HG02870 (cell line): Measurements from ENCODE around the gene LEMD1.

Experiments
- ATAC-seq: cut with Tn5 transposase; IDR thresholded peaks from one replicate; pipeline ENCODE4 v1.9.1; 2021; ENCODE audit warnings: mild to moderate bottlenecking, moderate library complexity; ENCODE audit not compliant: unreplicated experiment

LEMD1 gene, protein sequence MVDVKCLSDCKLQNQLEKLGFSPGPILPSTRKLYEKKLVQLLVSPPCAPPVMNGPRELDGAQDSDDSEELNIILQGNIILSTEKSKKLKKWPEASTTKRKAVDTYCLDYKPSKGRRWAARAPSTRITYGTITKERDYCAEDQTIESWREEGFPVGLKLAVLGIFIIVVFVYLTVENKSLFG

GRCh38 chr1:205421798-205422197, at the start of gene LEMD1:
TSS of gene LEMD1 (minus strand) at chr1:205422056. CDS start at chr1:205420536, 1,520 bp downstream.
- no peak for ATAC-seq

DNA sequence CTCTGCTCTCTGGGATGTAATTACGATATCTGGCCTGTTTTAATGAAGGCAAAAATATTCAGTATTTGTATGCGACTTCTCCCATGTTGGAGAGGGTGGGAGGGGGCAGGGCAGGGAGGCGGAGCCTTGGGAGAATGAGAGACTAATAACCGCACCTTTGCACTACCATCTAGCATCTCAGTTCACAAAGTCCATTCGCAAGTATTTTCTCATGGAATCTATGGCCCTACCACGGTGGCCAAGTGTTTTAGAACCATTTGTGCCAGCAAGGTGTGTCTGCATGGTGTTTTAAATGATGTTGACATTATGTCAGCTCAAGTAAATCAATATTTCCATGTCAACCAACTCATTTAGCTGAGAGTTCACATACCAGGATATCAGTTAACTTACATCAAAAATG, 48.3 kb upstream of the LEMD1 start:
- no peak for ATAC-seq

GRCh38 chr1:205466595-205467220, 44.9 kb upstream of the LEMD1 start:
- ATAC-seq: no peak

- no peak for ATAC-seq
Observed at GRCh38 chr1:205465392-205465791, 43.5 kb upstream of the LEMD1 start.

GRCh38 chr1:205458777-205459566, 37.1 kb upstream of the LEMD1 start:
- ATAC-seq: no peak

DNA sequence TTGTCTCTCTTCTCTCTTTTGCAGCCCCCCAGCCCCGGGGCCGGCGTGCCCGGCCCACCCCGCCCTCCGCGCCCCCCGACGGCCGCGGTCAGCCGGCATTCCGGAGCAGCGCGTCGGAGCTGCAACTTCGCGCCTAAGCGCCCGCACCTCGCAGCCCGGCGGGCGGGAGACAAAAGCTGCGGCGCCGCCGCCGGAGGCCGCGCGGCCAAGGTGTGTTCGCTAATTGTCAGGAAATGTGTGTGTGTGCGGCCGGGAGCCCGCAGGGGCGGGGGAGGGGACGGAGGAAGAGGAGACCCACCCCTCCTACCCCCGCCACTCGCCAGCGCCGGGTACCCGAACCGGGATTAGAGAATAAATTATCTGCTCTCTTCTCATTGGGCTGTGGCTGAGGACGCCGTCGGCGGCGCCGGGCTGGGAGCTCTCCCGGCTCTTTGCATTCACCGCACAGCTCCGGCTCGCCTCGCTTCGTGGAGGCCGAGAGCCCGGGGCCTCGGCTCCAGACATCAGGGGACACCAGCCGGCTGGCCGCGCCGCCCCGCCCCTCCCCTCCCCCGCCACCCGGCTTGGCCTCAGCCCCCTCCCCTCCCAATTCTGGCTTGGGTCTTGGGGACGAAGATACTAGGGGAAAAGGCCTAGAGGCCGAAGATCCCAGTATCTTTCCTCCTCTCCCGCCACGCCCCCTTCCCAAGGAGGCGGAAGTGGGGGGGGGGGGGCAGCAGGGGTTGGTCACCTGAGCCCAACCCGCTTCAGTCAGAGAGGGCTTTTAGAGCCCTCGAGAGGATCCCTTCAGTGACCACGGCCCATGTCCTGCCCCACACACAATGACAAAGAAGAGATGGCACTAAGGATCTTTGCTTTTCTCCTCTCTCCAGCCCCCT, 35.3 kb upstream of the LEMD1 start:
- ATAC-seq: no peak

DNA sequence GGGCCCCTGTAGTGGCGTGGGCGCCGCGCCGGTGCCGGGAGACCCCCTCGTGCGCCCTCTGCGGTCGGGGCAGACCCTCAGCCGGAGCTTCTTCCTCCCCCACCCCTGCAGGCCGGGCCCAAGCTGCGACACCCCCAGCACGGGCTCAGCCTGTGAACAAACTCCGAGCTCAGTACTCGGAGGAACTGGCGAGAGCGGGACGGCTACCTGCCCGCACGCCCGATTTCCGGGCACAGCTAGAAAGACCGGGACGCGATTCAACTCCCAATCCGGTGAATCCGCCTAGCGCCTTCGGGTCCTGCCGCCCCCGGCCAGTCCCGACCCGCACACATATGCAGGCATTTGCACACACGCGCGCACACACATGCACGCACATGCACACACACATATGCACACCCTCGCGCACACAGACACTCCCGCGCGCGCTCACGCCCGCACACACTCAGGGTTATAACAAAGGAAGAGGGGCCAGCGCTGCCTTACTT, 34.6 kb upstream of the LEMD1 start:
- ATAC-seq: no peak

DNA sequence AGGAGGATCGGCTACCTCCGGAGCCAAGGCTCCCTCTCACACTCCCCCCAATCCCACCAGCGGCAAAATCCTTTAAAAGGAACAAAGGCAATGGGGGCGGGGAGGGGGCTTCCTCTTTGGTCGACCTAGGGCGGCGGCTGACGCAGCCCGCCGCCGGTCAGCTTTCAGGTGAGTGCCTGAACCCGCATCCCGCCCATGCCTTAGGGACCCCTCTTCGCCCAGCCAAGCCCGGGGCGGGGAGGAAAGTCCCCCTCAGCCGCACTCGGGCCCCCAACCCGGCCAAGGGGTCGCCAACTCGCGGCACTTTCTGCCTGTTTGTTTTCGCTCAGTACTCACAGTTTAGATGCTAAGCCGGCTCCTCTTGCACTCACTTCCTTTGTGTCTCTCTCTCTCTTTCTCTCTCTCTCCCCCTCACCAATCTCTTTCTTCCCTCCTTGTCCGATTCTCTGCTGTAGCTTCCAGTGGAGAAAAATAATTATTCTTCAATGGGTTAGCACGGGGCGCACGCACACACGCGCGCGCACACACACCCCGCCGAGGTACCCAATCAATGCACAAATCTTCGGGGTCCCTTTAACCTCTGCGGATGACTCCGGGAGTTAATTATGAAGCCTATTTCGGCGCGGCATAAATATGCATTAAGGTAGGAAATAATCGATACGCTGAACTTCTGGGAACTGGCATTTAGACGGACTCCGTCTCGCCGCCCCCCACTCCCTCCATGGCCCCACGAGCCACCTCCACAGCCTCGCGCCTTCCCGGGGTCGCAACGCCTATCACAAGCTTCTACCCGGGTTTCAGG, 33.9 kb upstream of the LEMD1 start, which contains the start of gene BLACAT1:
Gene BLACAT1 (minus strand): TSS at position 465 of the 802 bp plus-strand sequence.
- ATAC-seq: no peak

DNA sequence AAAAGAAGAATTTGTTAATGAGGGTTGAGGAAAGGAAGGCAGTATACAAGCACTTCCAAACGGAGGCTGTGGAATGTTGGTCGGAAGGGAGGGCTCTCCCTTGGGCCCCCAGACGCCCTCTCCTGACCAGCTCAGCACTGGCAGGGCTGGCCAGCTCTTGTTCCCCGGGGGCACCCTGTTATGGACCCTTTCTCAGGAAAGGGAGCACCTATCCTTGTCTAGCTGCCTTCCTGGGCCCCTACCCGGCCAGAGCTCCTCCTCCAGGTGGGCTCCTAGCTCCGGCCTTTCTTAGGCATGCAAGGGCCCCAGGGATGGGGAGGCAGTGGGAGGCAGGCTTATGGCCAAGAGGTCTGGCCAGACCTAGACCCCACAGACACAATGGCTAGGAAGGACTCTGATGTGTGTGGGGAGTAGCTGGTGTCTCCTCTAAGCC, 33.1 kb upstream of the LEMD1 start:
- no peak for ATAC-seq

DNA sequence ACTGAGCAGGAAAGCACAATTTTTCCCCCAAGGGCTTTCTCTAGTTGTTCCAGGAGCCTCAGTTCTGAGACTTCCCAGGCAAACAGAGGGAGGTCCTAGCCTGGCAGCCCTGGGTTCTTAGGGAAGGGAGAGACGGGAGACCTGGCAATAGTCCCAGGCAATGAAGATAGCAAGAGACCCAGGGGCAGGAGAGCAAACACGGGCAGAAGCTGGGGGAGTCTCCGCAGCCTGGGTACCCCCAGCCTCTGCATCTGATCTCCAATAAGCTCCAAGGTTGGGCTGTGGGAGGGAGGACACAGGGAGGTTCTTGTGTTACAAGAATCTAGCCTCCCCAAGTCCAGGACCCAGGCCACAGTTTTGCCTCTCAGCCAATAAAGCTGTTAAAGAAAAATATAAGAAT, 31.6 kb upstream of the LEMD1 start:
- no peak for ATAC-seq

- ATAC-seq: no peak
Observed at GRCh38 chr1:205452933-205453332, 31.1 kb upstream of the LEMD1 start.

- ATAC-seq: no peak
Observed at GRCh38 chr1:205452364-205452763, 30.5 kb upstream of the LEMD1 start.

DNA sequence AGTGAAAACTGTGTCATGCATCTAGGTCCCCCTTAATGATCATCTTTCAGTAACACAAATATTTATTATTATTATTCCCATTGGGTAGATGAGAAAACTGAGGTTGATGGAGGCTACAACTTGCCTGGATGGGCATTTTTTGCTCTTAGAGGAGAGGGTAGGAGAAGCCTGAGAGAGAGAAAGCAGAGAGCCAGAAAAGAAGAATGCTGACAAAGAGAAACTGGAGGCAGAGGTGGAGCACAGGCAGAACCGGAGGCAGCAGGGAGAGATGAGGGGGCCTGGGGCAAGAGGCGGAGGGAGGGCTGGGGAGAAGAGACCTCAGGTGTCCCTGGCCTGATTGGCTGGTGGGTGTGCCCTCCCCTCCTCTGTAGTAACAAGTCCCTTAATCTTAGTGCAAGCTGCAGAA, 29.9 kb upstream of the LEMD1 start:
- no peak for ATAC-seq

- no peak for ATAC-seq
Observed at GRCh38 chr1:205451202-205451601, 29.3 kb upstream of the LEMD1 start.

- ATAC-seq: no peak
Observed at GRCh38 chr1:205450448-205450847, 28.6 kb upstream of the LEMD1 start.

DNA sequence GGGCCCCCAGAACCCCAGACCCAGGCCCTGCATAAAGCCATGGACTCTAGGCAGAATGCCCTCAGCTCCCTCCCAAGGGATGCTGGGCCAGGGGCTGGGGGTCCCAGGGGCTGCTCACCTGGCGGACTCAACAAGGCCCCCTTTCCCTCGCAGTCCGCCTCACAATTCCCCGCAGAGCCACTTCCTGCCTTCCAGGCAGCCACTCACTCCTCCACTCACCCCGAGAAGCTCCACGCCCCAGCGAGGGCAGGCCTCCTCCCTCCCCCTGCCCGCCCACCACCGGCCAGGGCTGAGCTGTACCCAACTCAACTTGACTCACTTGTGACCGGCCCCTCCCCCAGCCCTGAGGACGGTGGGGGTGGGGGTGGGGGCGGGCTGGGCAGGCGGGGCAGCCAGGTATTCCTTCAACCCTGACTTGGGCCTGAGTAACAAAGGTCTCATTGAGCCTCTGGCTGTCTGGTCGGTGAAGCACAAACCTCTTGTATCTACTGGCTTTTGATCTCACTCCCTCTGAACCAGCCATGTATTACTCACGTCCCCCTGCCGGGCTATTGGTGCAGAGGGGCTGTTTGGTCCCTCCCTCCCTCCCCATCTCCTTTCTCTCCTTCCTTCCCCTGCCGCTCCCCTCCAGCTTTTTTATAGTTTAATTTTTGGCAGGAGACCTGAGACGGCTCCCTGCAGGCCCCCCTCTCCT, 28.0 kb upstream of the LEMD1 start:
- no peak for ATAC-seq

DNA sequence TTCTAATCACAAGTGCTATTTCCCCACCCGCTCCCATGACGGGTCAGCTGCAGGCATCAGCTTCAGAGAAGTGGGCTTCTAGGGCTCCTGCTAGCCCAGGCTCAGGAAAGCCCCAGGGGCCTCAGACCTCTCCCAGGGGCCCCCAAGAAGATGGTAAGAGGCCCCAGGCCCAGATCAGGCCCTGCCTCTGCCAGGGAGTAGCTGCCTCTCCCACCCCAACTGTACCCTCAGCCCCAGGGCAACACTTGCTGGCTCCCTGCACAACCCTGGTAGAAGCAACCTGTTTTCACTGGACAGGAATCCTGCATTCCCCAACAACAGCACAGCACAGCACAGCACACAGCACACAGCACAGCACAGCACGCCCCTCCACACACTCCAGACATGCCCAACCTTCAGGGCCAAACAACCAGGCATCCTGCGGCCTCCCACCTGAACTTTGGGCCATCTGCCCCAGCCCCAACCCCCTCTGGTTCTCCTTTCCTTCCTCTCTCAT, 27.4 kb upstream of the LEMD1 start:
- ATAC-seq: no peak

- no peak for ATAC-seq
Observed at GRCh38 chr1:205448540-205449253, 26.8 kb upstream of the LEMD1 start.
